NCI-H345 treated with DMSO at 0.1 percent for 48 hours (cell line): ENCODE results near the gene TBC1D8.

Experiments used
- DNase-seq: peaks from one replicate; lab custom pipeline; 2025; ENCODE audit not compliant: unreplicated experiment; lab: John Stamatoyannopoulos, UW

The TBC1D8 gene

DNA sequence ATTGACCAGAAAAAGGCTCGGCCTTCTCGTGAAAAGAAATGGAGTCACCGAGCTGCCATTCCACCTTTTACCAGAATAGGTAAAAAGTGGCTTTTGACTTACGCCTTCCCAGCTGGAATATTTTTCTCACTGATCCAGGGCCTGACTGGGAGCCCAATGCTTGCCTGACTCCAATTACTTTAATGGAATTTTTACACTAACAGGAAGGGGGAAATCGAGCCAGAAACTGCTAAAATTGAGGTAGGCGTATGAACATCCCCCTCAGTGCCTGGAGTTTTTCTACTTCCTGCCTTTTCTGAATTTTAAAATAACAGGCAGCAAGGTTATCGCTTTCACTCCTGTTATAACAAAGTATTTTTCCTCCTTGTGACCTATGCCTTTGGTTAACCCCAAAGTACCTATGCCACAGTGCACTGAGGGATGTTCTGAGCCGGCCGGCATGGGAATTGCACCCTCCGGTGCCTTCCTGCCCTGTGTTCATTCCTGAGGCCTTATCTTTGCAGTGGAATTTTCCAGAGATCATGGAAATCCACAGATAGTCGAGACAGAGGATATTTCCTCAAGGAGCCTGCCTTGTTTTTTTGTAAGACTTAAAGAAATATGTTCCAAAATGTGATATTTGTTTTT lies 167.4 kb downstream of the TBC1D8 start:
- no peak for DNase-seq

DNA sequence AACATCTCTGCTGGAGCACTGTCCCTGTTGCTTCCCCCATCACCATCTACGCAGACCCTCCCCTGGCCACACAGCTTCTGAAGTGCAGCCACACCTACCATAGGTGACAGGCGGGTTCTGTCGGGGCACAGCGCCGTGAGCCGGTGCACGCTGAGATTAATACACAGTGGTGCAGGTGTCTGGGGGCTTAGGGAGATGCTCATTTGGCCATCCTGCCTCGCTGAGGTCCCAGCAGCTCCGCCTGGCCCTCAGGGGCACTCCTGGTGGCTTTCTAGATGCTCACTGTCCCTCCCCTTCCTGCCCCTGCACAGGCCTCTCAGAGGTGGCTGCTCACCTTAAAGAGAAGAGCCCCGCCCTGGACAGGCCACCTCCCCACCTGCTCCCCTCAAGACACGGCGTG lies 168.0 kb downstream of the TBC1D8 start:
- no peak for DNase-seq

DNA sequence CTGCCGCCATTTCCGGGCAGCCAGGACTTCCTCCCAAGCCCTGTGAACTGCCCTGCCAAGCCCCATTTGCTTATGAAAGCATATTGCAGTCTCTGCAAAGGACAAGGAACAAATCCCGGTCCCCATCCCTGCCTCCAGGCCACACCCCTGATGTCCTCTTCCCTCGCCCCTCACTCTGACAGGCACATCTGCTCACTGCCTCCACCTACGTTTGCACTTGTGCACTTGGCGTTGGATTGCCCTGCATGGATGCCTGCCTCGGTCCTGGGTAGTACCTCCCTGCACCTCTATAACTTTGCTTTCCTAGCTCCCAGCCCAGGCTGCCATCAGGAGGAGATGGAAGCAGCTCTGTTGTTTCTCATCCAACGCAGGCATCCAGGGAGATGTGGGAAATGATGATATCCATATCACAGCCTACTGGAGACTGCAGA lies 168.7 kb downstream of the TBC1D8 start:
- no peak for DNase-seq

DNA sequence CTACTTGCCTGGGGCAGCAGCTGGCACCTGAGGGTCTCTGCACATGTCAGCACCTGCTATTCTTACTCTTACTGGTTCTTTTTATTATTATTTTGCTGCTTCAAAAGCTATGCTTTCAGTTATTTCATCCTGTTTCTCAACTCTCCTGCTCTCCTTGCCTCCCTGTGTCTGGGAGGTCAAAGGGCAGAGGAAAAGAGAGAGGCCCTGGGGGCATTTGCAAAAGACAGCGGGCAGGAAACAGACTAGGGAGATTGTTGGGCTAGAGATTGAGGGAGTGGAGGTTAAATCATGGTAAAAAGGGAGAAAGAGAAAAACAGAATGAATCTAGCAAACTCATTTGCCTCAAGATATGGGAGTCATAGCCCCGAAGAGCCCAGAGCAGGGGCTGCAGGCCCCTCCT lies 170.2 kb downstream of the TBC1D8 start:
- no peak for DNase-seq

DNA sequence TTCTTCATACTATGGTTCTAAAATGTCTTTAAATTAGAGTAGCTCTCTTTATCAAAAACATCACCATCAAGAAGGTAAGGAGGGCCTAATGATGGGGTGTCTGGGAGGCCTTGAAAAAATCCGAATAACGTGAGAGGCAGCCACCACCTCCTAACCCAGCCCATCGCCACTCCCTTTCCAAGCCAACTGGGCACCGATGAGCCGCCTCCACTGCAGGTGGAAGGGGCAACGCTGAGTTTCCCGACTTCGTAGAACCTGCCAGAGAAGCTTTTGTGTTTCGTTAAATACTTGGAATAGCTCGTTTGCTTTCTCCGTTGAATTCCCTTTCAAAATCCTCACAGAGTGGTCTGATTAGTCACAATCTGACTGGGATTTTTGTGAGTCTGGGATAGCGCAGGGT lies 171.1 kb downstream of the TBC1D8 start:
- DNase-seq: no peak

DNA sequence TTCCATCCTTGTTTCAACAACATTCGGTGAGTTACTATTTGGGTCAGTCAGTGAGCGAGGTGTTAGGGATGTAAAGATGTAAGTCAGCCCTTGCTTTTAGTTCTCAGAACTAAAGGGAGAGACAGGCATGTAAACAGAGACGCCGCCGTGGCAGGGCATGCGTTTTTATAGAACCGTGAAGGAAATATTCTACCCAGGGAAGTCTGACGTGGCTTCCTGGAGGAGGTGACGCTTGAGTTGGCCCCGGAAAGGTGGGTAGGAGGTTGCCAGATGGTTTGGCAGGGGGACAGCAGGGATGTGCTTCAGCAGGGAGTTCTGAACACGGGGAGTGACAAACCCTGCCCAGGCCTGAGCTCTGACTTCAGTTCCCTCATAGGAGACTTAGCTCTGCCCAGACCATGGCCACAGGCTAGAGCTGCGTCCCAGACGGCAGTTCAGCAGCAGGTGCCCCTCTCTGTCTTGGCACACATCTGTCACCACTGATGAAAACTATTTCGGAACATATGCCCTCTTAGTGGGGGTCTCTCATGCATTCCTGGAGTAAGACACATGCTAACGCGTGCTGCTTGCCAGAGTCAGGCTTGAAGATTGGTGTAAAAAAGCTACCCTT lies 172.5 kb downstream of the TBC1D8 start:
- DNase-seq: no peak

DNA sequence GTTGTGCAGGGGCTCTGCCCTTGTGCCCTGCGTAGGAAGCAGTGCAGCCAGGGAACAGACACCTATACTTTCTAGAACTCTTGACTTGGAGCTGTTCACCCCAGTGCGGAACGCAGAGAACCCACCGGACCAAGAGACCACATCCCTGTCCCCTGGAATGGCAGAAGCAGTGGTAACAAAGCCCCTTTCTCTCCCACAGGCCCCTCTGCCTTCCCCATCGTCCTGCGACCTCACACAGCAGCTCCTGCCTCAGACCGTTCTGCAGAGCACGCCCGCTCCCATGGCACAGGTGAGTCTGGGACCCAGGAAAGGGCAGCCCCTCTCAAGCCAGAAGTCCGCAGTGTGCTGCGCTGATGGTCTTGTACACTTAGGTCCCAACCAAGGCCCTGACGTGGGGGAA lies 173.7 kb downstream of the TBC1D8 start:
- no peak for DNase-seq

DNA sequence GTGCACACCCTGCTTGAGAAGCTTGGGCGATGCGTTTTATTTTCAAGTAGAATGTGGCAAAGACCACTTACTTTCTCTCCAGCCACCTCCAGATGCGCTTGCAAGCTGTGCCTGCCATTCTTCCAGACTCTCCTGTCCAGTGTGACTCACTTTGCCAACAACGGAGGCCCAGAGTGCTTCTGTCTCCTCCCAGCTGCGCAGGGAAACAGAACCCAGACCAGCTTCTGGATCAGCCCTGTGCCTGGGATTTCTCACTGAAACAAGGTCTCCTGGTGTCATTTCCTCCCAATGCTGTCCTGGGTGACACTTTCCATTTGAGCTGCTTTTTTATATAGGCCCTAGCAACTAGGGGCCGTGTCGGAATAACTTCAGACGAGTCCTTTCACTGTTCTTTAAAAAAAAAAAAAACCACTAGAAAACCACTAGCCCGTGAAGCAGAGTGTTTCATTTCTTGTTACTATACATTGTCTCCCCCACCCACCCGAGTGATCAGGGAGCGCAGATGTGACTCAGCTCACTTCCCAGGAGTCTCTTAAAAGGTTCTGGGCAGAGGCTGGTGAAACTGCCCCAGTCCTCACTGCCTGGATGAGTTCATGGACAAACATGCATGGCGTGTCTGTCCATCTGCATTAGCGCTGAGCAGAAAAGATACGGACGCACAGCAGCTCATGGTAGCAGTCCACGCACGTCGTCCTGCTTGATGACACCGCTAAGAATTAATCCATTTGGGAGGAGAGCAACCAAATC lies 174.4 kb downstream of the TBC1D8 start:
- DNase-seq: no peak

DNA sequence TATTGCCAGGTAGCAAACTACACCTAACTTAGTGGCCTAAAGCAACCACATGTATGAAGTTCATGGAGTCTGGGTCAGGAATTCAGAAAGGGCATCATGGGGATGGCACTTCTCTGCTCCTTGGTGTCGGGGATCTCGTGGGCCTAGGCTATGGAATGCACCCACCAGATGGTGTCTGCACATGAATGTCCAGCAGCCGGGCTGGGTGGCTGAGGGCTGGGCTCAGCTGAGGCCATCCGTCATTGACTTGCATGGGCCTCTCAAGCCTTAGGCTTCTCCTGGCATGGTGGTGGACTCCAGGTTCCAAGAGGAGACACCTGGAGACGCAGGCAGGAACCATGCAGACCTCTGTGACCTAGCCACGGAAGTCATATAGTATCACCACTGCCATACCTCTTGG lies 175.1 kb downstream of the TBC1D8 start:
- no peak for DNase-seq

DNA sequence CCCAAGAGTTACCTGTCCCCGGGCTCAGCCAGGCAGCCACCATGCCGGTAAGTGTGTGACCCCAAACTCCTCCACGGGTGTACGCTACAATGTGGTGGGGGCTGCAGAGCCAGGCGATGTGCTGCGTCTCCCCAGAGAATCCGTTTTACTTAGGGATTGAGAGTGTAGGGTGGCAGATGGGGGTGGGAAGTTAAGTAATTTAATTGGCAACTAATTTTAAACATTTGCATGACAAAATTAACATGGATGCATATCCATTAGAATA lies 175.7 kb downstream of the TBC1D8 start:
- no peak for DNase-seq

DNA sequence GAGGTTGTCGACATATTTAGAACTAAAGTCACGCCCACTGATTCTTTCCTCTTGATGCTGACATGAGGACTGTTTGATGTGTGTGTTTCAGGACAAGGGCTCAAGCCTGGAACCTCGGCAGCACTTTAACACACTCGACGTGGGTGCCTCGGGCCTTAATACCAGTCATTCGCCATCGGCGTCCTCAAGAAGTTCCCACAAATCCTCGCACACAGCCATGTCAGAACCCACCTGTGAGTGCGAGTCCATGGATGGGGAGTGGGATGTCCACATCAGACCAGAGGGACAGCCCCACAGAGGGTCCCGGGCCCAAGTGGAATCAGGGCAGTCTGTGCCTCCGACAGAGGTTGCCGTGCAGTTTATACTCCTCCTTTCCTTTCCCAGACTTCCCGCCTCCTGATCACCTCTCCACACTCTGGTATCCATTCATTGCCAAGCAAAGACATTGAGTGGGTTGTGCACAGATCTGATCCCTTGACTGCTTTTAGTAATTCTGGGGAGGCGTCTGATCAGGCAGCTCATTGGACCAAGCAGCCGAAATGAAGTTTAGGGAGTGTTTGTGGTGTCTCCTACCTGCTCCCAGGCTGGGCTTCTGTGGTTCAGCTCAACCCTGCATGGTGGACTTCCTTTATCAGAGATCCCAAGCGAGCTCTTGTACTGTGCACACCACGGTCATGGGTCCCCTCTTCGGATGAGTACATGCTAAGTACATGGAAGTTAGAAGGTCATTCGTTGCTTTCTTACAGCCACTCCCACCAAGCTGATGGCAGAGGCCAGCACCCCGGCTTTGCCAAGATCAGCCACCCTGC lies 176.3 kb downstream of the TBC1D8 start:
- no peak for DNase-seq

DNA sequence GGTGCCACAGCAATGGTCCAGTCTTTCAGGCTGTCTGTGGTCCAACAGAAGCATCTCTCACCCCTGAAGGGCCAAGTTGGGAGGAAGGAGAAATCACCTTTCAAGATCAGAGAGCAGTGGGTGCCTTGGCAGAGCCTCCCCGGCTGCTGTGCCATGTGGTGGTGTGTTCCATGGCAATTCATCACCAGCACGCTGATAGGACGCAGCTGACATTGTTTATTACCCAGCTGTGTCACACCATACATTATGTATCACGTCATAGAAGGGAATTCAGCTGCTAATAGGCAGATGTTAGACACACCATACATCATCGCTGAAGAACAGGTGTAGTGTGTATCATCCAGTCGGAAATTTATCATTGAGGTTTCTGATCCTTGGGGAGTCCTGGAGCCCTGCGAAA lies 178.7 kb downstream of the TBC1D8 start:
- no peak for DNase-seq

DNA sequence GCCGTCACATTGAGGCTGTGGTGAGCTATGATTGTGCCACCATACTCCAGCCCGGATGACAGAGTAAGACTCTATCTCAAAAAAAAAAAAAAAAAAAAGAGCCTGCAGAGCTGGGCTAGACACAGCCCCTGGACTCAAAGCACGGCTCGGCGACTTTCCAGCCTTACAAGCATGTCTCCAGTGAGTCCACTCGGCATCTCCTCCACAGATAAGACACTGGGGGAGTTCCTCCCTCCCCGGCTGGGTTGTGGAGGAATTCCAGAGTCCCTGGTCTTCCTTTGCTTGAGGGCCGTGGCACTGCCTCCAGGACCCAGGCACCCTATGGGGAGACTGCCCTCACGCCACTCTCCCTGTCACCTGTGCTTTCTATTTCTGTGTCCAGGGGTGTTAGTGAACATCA lies 180.0 kb downstream of the TBC1D8 start:
- DNase-seq: no peak

DNA sequence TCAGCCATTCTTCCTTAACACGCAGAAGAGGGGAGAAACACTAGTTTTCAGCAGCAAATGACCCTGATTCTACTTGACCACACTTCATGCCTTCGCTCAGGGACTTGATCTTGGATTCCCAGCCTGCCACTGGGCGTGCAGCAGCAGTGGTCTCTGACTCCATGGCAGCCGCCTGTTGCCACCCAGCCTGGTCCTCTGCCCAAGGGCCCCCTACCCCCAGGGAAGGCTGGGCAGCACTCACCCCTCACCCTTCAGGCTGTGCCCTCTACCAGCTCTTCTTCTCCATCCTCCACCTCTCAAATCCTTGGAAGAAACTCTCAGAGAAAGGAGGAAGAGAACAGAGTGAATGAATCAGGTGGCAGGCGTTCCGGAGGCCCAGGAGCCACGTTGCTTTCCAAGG lies 181.2 kb downstream of the TBC1D8 start:
- no peak for DNase-seq

DNA sequence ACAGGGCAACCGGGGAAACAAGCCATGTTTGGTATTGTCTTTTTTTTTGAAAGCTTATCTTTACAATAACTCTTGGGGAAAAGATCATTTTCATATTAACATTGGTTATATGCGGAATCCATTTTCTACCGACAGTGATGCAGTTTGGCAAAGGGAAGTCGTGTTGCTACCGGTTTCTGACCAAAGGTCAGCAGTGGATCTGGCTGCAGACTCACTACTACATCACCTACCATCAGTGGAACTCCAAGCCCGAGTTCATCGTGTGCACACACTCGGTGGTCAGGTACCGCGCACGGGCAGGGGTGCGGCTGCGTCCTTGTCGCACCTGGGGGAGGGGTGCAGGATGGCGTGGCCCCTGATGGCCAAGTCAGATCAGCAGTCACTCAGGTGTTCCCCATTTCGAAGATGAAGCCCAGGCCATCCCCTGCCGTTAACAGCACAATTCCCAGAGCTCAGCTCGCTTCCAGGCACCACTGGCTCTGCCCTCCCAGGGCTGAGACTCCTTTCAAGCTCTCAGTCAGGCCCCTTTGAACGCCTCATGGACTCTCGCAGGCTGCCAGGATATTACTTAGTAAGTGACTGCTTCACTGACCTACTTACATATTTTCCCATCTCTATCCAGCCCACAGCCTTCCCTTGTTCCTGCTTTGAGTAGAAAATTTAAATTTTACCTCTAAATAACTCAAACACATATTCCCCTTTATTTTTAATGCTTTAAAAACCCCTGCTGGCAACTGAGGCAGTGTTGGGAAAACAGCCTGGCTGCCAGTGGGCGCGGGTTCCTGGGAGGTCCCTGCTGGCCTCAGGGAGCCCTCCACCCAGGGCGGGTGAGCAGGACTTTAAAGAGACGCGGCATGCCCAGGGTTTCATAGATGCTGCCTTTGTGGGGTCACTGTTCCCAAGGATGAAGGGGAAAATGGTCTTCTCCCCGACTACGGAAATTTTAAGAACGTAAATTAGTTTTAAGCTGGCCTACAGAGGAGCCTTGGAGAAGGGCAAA lies 182.7 kb downstream of the TBC1D8 start:
- no peak for DNase-seq

DNA sequence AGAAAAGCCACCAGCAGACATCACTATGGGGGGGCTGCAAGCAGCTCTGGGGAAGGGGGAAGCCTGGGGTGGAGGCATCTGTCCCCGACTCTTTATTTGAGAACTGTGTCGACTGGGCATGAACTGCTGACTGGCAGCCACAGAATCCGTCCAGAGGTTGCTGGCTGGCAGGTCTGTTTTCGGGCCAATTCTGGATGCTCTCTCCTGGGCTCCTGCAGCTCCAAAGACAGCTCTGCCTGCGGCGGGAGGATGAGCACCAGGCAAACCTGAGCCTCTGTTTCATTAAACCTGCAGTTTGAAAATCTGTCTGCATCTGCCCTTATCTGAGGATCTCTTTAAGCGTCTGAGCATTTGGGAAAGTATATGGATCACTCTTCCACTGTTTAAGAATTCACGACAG lies 183.5 kb downstream of the TBC1D8 start:
- no peak for DNase-seq

DNA sequence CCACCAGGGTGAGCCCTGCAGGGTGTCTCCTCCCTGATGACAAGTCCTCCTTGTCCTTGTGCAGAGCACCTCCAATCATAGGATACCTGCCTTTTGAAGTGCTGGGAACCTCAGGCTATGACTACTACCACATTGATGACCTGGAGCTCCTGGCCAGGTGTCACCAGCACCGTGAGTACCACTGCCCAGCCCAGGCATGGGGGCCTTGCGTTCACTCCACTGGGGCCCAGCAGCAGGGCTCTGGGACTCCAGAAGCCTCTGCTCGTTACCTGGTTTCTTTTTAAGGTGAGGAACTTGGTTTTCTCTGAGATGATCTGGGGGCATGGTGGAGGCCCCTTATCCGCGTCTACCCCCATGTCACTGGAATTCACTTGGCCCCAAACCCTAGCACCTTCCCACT lies 185.6 kb downstream of the TBC1D8 start:
- DNase-seq: no peak

DNA sequence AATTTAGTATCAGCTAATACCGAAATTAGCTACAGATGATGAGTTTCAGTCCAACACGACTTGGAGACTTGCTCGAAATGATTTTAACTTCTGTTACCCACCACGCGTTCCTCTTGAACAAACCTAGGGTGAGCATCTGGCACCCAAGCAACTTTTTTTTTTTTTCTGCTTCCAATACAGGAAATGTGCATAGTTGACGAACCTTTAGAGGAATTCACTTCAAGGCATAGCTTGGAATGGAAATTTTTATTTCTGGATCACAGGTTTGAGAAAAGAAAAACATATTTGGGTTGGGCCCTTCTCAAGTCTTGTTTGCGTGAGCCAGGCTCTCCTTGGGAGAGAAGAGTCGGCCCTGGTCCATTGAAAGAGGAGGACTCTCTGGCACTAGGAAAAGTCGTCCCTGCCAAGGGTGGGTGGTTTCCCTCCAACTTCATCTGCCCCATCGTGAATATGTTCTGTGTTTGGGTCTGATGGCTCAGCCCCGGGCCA lies 186.5 kb downstream of the TBC1D8 start:
- DNase-seq: no peak

DNA sequence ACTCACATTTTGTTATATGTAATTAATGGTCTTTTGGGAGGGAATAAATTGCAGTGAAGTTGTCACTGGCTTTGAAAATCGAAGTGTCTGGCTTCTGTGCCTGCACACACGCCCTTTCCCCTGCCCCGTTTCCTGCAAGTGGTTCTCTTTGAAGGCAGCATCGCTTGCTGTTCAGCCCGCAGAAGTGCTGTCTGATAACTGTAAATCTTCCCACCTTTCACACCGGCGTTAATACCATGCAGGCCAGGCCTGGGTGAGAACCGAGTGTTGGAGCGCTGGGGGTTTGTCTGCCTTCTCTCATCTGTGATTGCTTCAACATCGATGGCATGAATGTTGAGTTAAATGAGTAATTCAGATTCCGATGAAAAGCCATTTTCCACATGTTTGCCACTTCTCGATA lies 187.0 kb downstream of the TBC1D8 start:
- no peak for DNase-seq

DNA sequence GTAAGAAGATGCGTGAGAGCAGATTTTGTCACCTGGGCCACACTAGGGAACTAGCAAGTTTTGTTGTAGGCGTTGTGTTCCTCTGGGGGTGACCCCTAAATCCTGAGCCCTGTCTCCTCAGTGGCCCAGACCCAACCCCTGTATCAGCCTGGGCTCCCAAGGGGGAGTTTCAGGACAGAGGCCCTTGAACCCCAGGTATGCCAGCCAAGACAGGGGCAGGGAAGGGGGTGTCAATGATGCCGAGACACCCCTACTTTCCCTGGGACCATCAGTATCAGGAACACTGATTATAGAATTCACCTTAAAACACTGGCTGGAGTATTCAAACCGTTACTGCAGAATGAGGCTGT lies 188.2 kb downstream of the TBC1D8 start:
- no peak for DNase-seq
